Stimulated activated CD8-positive, alpha-beta memory T cell treated with anti-CD3 and anti-CD28 coated beads, Interleukin-4, amount 100 ng/mL, for 4 hours (primary cell): ENCODE data around the gene ROBO4.

Experiments used
- DNase-seq, 2 donors: peaks; one replicate each; pipeline ENCODE4 v3.0.0-alpha.2; 2020; ENCODE audit warnings: low read depth in 2 of 2, low spot score in 1 of 2

ROBO4 gene

GRCh38 chr11:124890151-124890550, 7.5 kb downstream of the ROBO4 start:
- DNase-seq = no peak

GRCh38 chr11:124889191-124890091, 8.2 kb downstream of the ROBO4 start:
- DNase-seq = no peak

GRCh38 chr11:124887667-124888013, 10.0 kb downstream of the ROBO4 start:
- DNase-seq = no peak

- no peak for DNase-seq
Measured at GRCh38 chr11:124886978-124887666, 10.5 kb downstream of the ROBO4 start.

- DNase-seq = no peak
Measured at GRCh38 chr11:124886476-124886875, 11.2 kb downstream of the ROBO4 start.

- no peak for DNase-seq
Measured at GRCh38 chr11:124884869-124885479, 12.7 kb downstream of the ROBO4 start.

- no peak for DNase-seq
Measured at GRCh38 chr11:124884340-124884739, 13.3 kb downstream of the ROBO4 start.

- no peak for DNase-seq
Measured at GRCh38 chr11:124882339-124883071, 15.2 kb downstream of the ROBO4 start.

GRCh38 chr11:124880958-124881357, 16.7 kb downstream of the ROBO4 start:
- no peak for DNase-seq

- DNase-seq = no peak
Measured at GRCh38 chr11:124880290-124880611, 17.4 kb downstream of the ROBO4 start.

- DNase-seq = no peak
Measured at GRCh38 chr11:124879493-124880289, 18.0 kb downstream of the ROBO4 start.

GRCh38 chr11:124878759-124879492, 18.7 kb downstream of the ROBO4 start:
- no peak for DNase-seq

GRCh38 chr11:124877910-124878758, 19.5 kb downstream of the ROBO4 start:
- no peak for DNase-seq

- DNase-seq = no peak
Measured at GRCh38 chr11:124877631-124877909, 20.1 kb downstream of the ROBO4 start.

- DNase-seq = no peak
Measured at GRCh38 chr11:124876818-124877630, 20.6 kb downstream of the ROBO4 start.

- peak; percentile 45 to 51 for DNase-seq
Measured at GRCh38 chr11:124875943-124876817, 21.5 kb downstream of the ROBO4 start.

- DNase-seq = no peak
Measured at GRCh38 chr11:124875401-124875800, 22.3 kb downstream of the ROBO4 start.
